DND-41 (cell line): ENCODE data around the gene ACOXL.

Experiments used
- EZH2 ChIP-seq: IDR thresholded peaks from 3 replicates; pipeline ENCODE4 v1.6.1; 2012; ENCODE audit warnings: borderline replicate concordance, low read depth, mild to moderate bottlenecking, moderate library complexity, low read length, inconsistent platforms; ENCODE audit not compliant: severe bottlenecking
- TF ChIP-seq, protein P1 (sequence below): IDR thresholded peaks from 2 replicates; pipeline ENCODE4 v1.5.1; 2012; ENCODE audit warnings: borderline replicate concordance, low read length, moderate library complexity, mild to moderate bottlenecking; ENCODE audit not compliant: poor library complexity, severe bottlenecking; ENCODE audit errors: extremely low read depth

DNA sequence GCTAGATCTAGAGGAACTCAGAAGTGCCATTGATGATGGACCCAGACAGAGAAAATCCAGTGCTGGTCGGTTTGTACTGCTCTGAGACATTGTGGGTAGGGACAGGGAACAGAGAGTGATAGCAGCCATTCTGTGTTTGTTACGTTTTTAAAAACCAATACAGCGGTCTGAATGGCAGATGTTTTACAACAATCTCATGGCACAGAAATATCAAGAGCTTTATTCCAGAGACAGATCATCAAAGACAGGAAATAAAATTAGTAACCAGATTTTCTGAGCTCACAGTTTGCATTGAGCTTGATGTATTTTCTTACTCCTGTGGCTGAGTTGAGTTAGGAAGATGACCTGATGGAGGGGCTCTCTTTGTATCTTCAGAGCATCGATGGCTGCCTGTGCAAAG lies 273.4 kb downstream of the ACOXL start:
- TF ChIP-seq, protein P1, sequence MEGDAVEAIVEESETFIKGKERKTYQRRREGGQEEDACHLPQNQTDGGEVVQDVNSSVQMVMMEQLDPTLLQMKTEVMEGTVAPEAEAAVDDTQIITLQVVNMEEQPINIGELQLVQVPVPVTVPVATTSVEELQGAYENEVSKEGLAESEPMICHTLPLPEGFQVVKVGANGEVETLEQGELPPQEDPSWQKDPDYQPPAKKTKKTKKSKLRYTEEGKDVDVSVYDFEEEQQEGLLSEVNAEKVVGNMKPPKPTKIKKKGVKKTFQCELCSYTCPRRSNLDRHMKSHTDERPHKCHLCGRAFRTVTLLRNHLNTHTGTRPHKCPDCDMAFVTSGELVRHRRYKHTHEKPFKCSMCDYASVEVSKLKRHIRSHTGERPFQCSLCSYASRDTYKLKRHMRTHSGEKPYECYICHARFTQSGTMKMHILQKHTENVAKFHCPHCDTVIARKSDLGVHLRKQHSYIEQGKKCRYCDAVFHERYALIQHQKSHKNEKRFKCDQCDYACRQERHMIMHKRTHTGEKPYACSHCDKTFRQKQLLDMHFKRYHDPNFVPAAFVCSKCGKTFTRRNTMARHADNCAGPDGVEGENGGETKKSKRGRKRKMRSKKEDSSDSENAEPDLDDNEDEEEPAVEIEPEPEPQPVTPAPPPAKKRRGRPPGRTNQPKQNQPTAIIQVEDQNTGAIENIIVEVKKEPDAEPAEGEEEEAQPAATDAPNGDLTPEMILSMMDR, result no peak
- no peak for TF ChIP-seq EZH2
